ENCODE data around the gene HSD17B11.
"Not testable (repeated sequence)": the region's sequence is repeated elsewhere in the genome, so short reads cannot be mapped to it uniquely, and the experiment has no call there.

HSD17B11 gene

DNA sequence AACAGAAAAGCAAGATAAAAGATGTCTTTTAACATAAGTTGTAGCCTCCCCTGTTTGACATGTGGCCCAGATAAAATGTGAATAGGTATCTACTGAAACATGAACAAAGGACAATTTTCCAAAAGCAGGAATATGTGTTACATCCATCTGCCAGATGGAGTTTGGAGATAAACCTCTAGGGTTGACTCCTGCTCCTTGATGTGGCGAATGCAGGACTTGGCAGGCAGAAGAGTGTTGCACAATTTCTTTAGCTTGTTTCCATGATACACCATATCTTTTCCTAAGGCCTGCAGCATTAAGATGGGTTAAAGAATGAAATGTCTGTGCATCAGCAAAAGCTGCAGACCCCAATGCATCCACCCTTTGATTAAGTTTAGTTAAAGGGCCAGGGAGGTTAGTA lies 12.7 kb upstream of the HSD17B11 start:
- not testable (repeated sequence) for DNase-seq

DNA sequence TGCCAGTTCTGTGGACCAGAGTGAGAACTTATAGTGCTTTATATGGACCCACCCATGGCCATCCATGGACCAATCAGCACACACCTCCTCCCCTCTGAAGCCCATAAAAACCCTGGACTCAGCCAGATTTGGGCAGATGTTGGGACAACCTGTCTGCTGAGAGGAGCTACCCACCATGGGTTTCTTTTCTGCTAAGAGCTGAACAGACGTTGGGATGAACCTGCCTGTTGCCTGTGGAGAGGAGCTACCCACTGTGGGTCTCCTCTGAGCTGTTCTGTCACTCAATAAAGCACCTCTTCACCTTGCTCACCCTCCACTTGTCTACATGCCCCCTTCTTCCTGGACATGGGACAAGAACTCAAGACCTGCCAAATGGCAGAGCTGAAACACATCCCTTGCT lies 9.0 kb upstream of the HSD17B11 start:
- DNase-seq, result no peak

DNA sequence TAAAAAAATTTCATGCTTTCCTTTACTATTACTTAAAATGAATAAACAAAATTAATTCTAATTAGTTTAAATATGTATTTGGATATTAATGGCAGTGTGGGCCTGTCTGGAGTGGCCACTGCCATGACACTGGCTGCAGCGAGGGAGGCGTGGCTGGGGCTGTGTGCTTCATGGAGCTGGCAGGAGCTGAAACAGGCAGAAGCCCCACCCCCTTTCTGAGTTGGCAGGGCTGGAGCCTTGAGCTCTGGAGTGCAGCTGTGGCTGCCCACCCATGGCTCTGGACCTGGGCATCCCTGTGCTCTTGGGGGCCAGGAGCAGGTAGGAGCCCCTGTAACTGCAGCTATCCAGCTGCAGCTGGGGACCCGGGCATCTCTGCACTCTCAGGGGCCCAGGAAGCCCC lies 8.2 kb upstream of the HSD17B11 start:
- no peak for DNase-seq

DNA sequence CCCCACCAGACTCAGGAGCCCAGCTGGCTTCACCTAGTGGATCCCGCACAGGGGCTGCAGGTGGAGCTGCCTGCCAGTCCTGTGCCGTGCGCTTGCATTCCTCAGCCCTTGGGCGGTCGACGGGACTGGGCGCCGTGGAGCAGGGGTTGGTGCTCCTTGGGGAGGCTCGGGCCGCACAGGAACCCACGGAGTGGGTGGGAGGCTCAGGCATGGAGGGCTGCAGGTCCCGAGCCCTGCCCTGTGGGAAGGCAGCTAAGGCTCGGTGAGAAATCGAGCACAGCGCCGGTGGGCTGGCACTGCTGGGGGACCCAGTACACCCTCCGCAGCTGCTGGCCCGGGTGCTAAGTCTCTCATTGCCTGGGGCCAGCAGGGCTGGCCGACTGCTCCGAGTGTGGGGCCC lies 4.9 kb upstream of the HSD17B11 start:
- DNase-seq, result not testable (repeated sequence)

DNA sequence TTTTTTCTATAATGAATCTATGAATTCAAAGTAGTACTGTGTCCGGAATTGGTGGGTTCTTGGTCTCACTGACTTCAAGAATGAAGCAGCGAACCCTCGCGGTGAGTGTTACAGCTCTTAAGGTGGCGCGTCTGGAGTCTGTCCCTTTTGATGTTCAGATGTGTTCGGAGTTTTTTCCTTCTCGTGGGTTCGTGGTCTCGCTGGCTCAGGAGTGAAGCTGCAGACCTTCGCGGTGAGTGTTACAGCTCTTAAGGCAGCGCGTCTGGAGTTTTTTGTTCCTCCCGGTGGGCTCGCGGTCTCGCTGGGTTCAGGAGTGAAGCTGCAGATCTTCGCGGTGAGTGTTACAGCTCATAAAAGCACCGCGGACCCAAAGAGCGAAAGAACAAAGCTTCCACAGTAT lies 4.1 kb upstream of the HSD17B11 start:
- not testable (repeated sequence) for DNase-seq

DNA sequence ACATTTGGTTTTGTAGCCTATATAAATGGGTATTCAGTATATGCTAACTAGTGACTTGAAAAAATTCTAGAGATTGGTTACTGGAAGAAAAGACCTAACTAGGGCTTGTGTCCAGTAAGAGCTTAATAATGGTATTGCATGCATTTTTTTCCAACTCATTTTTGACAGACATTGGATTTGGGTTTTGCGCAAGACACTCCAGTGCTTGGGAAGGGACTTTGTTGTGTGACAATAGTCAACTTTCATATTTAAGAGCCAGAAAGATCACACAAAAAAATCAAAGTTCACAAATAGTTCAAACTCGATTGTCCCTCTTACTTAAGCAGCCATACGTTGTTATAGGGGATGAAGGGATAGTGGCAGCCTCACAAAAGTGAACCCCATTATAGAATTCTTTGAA lies 1.2 kb upstream of the HSD17B11 start:
- DNase-seq, result no peak

DNA sequence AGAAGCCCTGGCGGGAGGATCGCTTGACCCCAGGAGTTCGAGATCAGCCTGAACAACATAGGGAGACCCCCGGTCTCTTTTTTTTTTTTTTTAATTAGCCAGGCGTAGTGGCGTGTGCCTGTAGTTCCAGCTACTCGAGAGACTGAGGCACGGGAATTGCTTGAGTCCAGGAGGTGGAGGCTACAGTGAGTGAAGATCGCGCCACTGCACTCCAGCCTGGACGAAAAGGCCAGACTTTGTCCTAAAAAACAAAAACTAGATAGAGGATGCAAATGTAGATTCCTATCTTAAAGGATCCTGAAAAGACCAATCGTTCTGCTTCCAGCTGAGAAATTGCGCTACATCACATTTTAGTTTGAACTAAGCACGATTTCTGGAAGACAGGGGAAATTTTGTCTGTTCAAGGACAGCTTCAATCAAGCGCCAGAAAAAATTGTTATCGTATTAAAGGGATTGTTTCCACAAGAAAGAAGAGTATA lies 627 bp upstream of the HSD17B11 start:
- no peak for DNase-seq

DNA sequence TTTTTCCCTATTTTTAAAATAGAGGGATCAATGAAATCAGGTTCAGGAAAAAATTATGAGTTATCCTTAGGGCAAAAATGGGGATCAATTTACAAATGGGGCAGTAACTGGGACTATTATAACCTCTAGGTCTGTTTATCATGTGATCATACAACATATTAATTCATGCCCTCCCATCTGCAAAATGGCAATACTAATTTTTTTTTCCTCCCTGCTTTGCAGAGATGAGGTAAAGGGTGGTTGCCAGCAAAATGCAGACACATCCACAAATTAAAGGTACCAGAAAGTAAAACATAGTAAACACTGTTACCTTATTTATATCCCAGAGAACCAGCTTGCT lies 467 bp downstream of the HSD17B11 start:
- DNase-seq, result no peak

DNA sequence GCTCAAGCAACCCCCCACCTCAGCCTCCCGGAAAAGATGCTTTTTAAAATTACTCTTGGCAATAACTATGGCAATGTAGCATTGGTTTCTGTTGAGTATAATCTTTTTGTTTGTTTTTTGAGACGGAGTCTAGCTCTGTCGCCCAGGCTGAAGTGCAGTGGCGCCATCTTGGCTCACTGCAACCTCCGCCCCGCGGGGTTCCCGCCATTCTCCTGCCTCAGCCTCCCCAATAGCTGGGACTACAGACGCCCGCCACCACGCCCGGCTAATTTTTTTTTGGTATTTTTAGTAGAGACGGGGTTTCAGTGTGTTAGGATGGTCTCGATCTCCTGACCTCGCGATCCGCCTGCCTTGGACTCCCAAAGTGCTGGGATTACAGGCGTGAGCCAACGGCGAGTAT lies 933 bp downstream of the HSD17B11 start:
- DNase-seq, result not testable (repeated sequence)

DNA sequence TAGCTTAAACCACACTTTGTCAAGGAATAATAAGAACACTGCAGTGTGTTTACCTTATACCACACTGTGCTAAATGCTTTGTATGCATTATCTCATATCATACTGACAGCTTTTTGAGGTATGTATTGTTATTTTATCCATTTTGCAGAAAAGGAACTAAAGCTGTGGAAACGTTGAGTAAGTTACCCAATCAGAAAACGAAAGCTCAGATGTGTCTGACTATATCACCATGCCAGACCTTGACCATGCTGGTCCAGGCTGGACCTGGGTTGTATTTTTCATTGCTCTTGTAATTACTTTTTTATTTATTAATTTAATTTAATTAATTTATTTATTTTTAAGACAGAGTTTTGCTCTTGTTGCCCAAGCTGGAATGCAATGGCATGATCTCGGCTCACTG lies 2.1 kb downstream of the HSD17B11 start:
- no peak for DNase-seq

DNA sequence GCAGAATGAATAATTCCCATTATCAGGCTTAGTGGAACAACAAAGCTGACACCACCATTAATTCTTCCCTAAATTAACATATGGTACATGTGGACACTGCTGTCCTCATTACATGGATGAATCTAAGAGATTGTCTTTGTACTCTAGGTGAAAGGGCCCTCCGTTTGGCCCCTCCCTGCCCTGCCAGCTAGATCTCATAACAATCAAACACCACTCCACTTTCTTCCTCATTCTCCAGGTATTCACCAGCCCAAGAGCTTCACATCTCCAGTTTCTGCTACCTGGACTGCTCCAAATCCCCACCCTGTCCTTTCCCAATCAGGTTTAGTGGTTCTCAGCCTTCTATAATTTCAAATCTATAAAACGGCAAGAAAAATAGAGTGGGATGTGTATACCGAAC lies 3.8 kb downstream of the HSD17B11 start:
- no peak for DNase-seq

DNA sequence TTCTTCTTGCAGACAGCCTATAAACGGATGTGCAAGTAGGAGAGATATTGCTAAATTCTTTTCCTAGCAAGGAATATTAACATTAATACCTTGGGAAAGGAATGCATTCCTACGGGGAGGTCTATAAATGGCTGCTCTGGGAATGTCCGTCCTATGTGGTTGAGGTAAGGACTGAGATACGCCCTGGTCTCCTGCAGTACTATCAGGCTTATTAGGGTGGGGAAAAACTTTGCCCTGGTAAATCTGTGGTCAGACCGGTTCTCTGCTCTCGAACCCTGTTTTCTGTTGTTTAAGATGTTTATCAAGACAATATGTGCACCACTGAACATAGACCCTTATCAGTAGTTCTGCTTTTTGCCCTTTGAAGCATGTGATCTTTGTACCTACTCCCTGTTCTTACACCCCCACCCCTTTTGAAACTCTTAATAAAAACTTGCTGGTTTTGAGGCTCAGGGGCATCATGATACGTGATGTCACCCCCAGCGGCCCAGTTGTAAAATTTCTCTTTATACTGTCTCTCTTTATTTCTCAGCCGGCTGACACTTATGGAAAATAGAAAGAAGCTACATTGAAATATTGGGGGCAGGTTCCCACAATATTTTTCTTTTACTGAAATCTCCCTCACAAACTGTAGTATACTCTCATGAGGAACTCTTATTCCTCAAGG lies 6.4 kb downstream of the HSD17B11 start:
- not testable (repeated sequence) for DNase-seq

DNA sequence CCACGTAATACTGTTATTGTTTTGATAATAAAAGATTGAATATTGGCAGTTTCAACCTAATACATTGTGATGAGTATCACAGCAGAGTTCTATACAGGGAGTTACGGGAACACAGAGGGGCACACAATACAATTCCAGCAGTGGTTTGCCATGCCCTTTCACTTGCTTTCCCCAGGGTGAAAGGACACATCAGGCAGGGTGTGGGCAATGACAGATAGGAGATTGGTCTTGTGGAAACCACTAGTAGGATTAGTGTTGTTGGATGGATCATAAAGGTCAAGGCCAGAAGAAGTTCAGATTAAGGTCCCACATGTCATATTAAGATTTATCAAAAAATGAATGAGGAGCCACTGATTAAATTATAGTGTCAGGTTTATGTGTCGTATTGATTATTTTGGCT lies 8.1 kb downstream of the HSD17B11 start:
- DNase-seq, result no peak

DNA sequence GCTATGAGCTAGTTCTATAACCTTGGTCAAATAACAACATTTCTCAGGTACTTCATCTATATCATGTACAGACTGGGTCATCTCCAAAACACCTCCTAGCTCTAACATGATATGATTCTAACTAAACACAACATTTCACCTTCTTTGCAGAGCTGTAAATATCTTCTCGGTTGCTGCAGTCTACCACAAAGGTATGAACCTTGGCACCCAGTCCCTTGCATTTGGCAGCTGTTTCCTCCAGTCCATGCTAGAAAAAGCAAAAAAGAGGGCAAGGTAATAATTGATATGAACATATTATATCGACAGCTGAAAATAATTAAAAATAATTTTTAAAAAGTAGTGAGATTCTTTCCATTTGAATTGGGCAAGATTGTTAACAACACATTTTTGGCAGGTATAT lies 8.9 kb downstream of the HSD17B11 start:
- DNase-seq, result no peak

DNA sequence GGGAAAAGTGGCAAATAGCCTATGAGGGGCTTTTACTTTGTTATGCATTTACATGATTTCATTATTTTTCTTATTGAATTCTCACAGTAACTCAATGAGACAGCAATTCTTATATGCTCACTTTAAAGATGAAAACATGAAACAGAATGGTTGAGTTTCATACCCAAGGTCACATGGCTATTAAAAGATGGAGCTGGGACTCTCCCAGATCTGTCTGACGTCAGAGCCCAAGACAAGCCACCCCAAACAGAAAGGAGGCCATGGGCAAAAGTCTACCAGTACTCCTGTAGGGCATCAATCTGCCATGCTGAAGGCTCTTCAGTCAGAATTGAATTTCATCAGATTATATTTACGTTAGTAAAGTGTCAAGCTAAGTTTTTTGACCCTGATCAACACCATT lies 13.2 kb downstream of the HSD17B11 start:
- DNase-seq, result no peak

DNA sequence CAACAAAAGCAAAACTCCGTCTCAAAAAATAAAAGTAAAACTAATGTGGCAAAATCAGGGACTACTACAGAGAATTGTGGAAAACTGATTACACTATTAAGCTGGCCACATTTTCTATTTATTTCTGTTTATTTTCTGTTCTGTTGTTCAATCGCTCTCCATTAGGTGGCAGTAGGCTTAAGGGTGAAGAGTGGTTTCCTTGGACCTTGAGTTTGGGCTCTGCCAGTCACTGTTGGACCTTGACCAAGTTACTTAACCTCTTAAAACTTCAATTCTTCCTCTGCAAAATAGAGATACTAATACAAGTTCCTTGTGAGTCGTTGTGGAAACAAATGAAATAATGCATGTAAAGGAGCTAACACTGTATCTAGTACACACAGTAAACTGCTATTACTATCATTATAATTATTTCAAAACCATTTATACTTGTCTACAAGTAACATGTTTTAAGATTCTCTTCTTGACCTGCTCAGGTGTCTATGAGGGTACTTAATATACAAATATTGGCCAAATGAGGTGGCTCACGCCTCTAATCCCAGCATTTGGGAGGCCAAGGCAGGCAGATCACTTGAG lies 15.2 kb downstream of the HSD17B11 start:
- no peak for DNase-seq

DNA sequence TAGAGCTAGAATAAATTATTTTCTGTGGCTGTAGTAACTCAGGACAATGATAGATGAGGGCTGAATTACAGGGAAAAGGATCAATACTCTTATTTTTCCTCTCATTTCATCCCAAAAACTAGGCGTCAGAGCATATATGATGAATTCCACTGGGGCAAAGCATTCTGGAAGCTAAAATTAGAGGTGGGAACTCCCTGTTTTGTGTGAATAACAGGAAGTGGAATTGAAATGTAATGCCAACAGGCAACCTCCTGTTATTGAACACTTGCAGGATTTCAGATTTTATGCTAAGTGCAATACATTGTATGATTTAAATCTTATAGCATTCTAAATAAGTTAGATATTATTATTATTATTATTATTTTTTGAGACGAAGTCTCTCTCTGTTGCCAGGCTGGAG lies 20.9 kb downstream of the HSD17B11 start:
- DNase-seq, result no peak

DNA sequence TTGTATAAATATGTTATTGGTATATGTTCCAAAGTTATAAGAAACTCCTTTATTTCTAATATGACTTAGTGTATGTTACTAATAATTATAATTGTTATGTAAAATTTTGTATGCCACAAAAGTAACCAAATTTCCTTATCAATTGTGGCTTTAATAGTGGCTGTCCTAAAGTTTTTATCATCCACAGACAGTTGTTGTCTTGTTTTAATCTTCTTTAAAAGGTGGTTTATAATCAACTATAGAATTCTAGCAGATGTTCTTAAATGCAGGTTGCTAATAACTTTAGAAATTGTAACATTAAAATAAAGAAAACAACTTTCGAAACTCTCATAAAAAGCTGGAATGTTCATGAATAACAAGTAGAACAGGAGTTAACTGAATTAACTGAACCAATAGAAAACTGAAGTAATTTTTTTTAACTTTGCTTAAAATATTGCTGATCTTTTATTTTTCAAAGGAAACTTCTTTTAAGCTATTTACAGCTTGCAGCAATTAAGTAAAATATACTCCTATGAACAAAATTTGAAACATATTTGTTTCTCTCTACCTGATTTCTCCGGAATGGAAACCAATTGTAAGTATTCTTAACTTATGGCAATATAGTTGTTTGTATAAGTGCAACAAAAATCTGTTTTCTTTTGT lies 24.3 kb downstream of the HSD17B11 start:
- DNase-seq, result no peak

DNA sequence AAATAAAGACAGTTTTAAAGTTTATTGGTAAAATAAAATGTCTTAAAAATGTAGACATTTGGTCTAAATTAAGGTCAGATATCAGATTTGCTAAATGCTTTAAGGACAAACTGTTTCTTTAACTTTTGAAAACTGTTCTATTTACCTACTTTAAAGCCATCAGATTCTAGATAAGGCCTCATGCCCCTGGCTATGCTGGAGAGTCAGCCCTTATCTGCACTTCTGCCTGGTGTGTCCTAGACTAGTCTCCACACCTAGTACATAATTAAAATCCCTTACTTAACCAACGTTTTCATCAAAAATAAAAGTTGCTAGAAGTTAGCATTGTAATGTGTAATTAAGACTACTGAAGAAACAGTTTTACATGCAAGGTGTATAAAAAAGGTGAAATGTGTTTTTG lies 25.6 kb downstream of the HSD17B11 start:
- no peak for DNase-seq

DNA sequence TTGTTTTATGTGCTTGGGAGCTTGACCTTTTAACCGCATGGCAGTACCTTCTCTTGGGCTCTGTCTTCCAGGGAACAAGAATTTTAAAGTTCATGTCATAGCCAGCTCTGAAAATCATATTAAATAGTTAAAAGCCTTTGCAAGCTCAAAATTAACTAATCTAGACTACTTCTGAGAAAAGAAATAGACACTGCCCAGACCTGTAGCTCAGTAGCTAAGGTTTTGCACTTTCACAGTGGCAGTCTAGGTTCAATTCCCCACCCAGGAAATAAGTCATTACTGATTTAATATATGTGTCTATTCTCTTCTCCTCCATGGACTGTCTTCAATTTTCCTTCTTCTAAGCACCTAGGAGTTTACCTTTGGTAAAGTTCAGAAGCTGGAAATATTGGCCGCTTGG lies 27.4 kb downstream of the HSD17B11 start:
- no peak for DNase-seq

DNA sequence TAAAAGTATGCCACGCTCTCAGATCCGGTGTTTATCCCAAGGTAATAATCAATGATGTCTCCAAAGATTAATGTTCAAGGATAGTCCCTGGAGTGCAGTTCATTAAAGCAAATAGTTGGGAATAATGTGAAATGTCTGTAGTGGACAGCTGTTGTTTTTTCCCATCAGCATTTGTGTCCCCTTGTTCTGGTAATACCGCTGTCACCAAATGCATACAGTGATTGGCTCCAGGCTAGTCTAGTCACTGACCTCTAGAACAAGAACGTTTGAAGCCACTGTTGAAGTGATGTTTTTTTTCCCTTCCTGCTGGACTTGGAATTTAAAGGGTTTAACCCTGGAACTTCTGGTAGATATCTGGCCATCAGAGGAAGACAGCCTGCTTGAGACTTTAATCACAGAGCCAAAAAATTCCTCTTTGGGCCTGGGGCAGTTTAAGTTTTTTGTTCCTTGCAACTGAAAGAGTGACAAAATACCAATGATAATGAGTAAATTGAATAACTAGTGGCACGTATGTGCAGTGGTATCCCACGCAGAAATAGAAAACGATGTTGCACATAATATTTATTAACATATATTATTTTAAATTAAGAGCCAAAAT lies 30.6 kb downstream of the HSD17B11 start:
- no peak for DNase-seq

DNA sequence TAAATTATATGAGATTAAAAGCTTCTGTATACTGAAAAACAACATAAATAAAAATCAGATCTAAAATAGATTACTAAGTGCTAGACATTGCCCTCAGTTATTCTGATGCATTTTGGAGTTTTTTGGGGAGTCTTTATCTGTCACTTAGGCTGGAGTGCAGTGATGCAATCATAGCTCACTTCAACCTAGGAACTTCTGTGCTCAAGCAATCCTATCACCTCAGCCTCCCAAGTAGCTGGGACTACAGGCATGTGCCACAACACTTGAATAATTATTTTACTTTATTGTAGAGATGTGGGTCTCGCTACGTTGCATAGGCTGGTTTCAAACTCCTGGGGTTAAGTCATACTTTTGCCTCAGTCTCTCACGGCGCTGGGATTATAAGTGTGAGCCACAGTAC lies 31.7 kb downstream of the HSD17B11 start:
- DNase-seq, result no peak

DNA sequence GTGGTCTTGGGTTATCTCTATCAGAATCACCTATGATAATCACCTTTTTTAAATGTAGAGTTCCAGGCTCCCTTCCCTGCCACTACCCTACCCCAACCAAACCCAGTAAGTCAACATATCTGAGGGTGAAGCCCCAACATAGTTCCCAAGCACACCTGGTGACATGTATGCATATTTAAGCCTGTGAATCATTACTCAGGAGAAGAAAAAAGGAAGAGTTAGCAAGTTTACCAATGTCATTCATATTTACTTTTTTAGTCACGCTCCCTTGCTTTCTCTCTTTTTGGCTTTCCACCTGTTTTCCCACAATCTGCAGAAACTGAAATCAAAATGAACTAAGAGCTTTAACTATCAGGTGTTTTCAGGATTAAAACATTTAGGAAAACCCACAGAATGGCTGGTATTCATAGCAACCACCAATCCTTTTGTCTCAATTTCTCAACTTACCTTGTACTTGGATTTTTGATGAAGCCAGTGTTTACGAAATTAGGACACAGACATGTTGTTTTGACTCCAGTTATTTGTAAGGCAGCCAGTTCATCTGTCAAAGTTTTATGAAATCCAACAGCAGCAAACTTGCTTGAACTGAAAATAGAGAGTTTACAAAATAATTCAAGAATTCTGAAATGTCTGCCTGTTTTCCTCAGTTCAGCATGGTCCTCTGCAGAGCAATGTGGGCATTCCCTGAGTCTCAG lies 34.0 kb downstream of the HSD17B11 start:
- DNase-seq, result no peak
